LNCAP (cell line): ENCODE results near the gene ST3GAL6.

ENCODE experiments used
- TF ChIP-seq, protein P1 (sequence below): fragments of 450-650 bp; IDR thresholded peaks from 2 replicates; pipeline ENCODE4 v1.5.1; 2017; ENCODE audit warnings: mild to moderate bottlenecking

ST3GAL6 gene

GRCh38 chr3:98777286-98777685, 14.1 kb downstream of the ST3GAL6 start:
- TF ChIP-seq, protein P1, sequence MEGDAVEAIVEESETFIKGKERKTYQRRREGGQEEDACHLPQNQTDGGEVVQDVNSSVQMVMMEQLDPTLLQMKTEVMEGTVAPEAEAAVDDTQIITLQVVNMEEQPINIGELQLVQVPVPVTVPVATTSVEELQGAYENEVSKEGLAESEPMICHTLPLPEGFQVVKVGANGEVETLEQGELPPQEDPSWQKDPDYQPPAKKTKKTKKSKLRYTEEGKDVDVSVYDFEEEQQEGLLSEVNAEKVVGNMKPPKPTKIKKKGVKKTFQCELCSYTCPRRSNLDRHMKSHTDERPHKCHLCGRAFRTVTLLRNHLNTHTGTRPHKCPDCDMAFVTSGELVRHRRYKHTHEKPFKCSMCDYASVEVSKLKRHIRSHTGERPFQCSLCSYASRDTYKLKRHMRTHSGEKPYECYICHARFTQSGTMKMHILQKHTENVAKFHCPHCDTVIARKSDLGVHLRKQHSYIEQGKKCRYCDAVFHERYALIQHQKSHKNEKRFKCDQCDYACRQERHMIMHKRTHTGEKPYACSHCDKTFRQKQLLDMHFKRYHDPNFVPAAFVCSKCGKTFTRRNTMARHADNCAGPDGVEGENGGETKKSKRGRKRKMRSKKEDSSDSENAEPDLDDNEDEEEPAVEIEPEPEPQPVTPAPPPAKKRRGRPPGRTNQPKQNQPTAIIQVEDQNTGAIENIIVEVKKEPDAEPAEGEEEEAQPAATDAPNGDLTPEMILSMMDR = no peak

DNA sequence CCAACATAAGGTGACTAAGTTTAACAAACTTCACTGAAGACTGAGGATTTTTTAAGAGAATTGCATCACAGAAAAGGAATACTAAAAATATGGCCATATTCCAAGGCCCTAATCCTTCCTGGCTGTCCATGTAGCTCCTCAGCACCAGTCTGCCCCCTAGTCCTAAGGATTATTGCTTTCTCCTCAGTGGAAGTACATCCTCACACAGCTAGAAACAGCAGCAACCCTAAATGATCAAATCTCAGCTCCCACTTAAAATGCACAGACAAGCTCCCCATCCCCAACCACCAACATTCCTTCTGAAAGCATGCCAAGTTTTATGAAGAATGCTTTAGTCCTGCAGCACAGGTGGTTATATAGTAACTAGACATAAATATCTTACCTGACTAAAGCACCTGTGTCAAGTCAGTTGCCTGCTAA, 14.7 kb downstream of the ST3GAL6 start:
- TF ChIP-seq, protein P1 = no peak

- TF ChIP-seq, protein P1 = no peak
Observed at GRCh38 chr3:98778383-98778782, 15.2 kb downstream of the ST3GAL6 start.

DNA sequence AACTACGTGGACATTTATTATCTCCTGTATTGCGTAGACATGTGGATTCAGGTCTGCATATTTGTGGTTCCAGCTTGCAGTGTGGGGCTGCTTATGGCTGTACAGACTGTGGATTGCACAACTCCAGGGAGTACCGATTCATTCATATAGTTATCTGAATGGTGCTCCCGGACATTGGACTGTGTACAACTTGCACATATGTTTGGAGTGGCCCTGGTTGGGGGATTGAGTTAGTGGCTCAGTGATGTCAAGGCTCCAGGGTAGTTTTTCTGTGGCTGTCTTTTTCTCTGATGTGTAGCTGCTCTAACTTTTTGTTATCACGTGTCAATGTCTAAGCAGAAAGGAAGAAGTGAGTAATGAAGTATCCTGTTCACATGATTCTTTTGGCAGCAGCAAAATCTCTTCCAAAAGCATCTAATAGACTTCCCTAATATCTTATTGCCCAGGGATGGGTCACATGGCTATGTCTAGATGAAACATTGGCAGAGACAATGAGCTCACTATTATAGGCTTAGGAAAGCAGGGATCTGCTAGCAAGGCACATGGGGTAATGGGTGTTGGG, 15.8 kb downstream of the ST3GAL6 start:
- TF ChIP-seq, protein P1 = no peak

DNA sequence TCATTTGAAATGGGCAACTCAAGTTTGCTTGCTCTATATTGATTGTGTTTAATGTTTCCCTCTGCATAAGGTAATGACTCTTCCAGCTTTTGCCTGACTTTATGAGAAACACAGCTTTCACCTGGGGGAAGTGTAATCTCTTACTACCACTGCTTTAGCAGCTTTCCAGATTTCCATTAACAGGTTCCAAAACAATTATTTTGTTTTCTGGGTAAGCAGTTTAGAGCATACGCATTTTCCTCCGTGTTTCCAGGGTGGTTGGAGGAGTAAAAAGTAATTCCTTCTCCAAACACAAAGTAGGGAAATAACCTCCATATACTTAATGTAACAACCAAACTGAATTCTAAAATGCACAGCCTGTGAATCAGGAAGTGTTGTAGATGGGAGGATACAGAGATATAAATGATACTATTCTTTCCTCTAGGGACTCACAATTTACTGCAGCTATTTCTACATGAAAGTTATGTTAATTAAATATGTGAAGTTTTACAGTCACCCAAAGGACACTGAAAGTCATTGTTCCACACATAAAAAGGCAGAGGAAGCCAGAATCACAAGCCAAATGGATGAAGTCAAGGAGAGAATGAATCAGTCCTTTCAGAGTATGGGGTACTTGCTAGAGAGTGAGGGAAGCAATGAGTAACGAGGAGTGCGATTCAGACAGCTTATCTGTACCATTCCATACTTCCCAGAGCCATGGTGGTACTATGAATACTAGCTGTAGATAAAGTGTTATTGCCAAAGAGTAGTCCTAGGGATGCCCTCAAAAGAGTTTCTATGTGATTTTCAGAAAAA, 16.6 kb downstream of the ST3GAL6 start:
- TF ChIP-seq, protein P1 = no peak

- TF ChIP-seq, protein P1 = no peak
Observed at GRCh38 chr3:98780343-98780742, 17.2 kb downstream of the ST3GAL6 start.

DNA sequence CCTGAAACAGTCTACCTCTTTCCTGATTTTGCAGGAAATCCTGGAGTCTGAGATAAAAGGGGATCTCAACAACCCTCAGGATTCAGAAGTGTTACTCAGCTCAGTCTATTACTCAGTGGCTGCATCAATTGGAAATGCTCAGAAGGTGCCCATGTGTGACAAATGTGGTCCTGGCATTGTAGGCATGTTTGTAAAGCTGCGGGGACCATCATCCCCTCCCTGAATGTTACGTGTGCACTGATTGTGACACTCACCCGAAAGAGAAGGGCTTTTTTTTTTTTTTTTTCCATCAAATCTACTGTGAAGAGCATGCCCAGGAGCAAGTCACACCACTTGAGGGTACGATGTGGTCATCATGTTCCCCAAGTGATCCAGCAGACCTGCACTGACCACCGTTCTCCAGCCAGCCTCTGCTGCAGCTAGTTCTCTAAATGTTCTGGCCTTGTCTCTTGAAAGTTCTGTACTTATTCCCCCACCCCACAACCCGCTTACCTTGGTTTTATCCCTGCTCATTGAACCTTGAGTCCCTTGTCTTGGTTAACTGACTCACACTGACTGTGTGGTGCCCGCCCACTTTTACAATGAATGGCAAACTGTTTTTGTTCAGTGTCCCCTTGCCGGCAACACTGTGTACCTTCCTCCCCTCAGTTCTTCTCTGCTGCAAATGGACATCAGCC, 19.8 kb downstream of the ST3GAL6 start:
- TF ChIP-seq, protein P1 = no peak
